SKM-1 treated with dmso at 0.1 percent for 144 hours (cell line): ENCODE results near the gene ZPLD1.

Experiments
- DNase-seq: peaks from one replicate; lab custom pipeline; 2025; ENCODE audit not compliant: unreplicated experiment; lab: John Stamatoyannopoulos, UW

ZPLD1 gene

DNA sequence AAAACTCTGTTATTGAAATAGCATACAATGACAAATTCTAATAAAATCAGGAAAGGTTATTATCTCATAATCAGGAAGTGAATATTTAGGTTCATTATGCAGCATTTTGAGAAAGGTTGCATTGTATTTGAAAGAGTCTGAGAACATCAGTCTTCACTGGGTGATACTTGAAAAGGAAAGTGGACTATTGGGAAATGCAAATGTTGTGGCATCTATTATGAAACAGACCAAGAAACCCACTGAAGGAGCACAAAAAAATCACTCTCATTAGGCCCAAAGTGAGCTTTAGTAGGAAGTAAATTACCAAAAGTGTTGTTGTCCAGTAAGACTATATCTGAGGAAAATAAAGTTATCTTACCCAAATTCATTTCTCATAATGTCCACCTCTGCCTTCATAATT is 90.8 kb downstream of the ZPLD1 start:
- no peak for DNase-seq

DNA sequence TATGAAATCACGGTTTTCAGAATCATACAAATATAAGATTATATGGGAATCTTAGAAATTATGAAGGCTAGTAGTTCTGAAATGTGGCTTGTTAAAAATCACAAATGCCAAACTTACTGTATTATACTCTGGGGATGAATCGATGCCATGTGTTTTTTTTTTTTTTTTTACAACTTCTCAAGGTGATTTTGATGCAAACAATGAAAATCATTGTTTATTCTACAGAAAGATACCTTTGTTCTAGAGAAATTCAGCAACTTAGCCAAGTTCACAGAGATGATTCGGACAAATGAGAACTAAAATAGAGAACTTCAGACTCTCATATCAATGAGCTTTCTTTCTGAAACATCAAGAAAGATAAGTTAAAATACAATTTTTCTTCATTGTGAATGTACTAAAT is 92.0 kb downstream of the ZPLD1 start:
- no peak for DNase-seq

GRCh38 chr3:102528727-102529126 is 93.9 kb downstream of the ZPLD1 start:
- no peak for DNase-seq
